Activated CD8-positive, alpha-beta memory T cell treated with anti-CD3 and anti-CD28 coated beads for 1 hour (primary cell): ENCODE measurements around the gene TIMP4.

ENCODE experiments used
- DNase-seq, 2 donors: peaks; one replicate each; pipeline ENCODE4 v3.0.0-alpha.2; 2020; ENCODE audit warnings: low read depth in 1 of 2; ENCODE audit errors: extremely low read depth in 1 of 2

Gene TIMP4

GRCh38 chr3:12158387-12159226 is at the start of gene TIMP4:
TIMP4 (minus strand) TSS chr3:12158912; CDS start chr3:12158840, 72 bp downstream.
- no peak for DNase-seq

- DNase-seq: no peak
Measured at GRCh38 chr3:12205171-12205570, 46.5 kb upstream of the TIMP4 start.

DNA sequence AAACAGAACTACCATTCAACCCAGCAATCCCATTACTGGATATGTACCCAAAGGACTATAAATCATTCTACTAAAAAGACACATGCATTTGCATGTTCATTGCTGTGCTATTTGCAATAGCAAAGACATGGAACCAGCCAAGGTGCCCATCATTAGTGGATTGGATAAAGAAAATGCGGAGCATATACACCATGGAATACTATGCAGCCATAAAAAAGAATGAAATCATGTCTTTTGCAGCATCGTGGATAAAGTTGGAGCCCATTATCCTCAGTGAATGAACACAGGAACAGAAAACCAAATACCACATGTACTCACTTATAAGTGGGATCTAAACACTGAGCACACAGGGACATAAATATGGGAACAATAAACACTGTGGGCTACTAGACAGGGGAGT is 43.1 kb upstream of the TIMP4 start:
- DNase-seq: no peak

GRCh38 chr3:12198301-12198700 is 39.6 kb upstream of the TIMP4 start:
- no peak for DNase-seq

DNA sequence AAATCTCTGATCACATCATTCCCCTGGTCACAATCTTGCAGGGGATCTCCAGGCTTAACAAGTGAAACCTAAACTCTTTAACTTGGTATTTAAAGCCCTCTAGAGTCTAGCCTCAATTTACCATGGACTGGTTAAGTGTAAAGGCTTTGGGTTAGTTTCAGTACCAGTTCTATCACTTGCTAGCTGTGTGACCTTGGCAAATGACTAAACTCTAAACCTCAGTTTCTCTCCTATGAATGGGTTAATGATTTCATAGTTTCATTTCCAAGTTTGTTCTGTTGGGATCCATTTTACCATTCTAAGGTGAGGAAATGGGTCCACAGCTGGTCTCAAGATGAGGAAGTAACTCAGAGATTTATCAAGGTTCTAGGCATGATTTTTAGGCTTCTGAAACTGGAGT is 38.8 kb upstream of the TIMP4 start:
- no peak for DNase-seq

GRCh38 chr3:12196684-12197083 is 38.0 kb upstream of the TIMP4 start:
- no peak for DNase-seq

DNA sequence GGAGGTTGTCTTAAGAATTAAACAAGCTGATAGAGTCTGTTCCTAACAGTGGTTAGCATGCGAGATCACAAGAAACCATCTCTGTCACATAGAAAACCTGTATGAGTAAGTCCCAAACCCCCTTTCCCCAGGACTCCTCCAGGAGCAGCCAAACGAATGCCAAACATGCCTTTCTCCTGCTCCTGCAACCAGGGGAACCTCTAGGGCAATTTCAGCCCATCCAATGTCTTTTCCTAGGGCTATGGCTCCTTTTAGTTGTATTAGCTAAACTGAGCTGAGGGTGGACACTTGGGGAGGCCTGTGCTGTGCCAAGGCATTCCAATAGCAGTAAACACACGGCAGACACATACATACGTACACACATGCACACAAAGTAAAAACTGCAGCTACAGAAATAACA is 36.5 kb upstream of the TIMP4 start:
- no peak for DNase-seq

DNA sequence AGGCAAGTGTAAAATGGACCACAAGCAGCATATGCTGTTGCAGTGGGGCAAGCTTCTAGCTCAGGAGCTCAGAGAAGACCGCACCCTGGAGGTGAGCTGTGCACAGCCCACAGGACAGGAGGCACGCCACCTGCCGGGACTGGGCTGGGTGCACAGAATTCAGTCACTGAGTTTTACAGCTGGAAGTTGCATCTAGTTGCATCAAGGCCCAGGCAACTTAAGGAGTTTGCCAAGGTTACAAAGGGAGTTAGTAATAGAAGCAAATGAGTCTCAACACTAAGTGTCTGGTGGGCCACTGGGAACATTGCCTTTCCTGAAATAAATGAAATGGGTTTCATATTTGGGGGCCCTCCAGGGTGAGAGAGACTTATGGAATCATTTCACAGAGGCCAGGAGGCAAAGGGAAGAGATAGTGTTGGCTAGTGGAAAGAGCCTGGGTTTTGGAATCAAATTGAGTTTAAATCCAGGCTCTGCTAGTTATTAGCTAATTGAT is 36.0 kb upstream of the TIMP4 start:
- DNase-seq: no peak

DNA sequence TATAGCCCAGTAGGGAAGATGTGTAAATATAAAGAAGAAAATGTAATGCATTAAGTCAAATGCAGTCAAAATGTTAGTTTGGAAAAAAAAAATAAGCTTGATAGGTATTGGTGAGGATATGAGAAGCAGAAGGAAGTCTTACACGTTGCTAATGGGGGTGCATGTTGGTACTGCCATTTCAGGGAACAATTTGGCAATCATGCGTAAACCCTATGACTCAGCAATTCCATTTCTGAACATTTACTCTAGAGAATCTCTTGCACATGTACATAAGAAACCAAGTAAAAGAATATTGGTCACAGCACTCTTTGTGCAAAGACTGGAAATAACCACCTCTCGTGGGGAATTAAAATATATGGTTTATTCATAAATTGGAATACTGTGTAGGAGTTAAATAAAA is 35.5 kb upstream of the TIMP4 start:
- no peak for DNase-seq

GRCh38 chr3:12193485-12194165 is 34.9 kb upstream of the TIMP4 start:
- no peak for DNase-seq

- DNase-seq: no peak
Measured at GRCh38 chr3:12192655-12193484, 34.2 kb upstream of the TIMP4 start.

- DNase-seq: no peak
Measured at GRCh38 chr3:12192173-12192572, 33.5 kb upstream of the TIMP4 start.

DNA sequence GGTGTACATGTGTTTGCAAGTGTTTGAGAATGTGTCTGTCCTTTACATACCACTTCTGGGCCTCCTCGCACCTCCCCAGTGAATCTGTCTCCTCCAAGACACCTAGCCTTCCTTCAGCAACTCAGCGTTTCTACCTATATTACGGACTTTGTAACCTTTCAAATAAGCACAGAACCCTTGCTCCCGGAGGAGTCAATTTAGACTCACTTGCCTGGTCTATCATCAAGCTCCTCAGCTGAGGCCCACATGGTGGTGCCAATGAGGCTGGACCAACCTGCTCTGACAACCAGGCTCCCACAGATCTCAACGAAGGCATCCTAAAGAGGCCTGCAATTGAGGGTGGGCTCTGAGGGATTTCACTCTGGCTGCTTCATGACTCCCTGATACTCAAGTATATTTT is 32.8 kb upstream of the TIMP4 start:
- no peak for DNase-seq

DNA sequence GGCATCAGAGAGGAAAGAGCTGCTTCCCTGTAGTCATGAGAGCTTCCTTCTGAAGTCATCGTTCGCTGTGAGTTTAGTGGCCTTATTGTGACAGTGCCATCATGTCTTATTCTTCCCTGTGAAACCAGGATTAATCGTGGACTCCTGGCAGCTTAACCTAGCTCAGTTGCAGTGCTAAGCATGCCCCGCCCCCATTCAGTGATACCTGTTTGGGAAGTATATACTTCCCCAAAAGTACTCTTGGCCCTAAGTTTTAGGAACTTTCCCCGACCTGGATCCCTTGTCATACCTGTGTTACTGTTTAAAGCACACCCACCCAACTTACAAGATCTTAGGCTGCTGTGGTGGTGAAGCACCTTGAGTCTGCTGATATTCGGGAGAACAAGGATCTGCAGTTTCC is 32.1 kb upstream of the TIMP4 start:
- DNase-seq: no peak

DNA sequence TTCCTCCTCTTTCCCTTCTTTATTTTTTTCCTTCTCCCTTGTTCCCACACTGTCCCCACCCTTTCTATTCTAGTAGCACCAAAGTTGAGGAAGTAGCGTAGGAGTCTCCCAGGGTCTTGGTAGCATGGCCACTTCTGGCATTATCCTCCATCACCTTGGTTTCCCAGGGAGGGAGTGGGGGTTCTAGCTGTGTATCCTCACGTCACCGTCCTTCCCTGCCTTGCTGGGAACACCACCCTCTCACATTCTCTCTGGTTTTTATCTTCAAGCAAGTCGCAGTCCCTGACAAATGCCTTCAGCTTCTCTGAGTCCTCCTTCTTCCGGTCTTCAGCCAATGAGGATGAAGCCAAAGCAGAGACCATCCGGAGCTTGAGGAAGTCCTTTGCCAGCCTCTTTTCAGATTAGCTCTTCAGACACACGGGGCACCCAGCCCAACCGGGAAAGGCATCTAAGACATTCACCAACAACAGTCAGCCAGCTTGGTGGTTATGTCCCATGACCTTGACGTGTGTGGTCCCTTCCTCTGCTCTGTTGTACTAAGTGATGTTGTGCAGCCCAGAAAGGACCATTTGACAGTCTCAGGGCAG is 31.6 kb upstream of the TIMP4 start:
- DNase-seq: no peak

DNA sequence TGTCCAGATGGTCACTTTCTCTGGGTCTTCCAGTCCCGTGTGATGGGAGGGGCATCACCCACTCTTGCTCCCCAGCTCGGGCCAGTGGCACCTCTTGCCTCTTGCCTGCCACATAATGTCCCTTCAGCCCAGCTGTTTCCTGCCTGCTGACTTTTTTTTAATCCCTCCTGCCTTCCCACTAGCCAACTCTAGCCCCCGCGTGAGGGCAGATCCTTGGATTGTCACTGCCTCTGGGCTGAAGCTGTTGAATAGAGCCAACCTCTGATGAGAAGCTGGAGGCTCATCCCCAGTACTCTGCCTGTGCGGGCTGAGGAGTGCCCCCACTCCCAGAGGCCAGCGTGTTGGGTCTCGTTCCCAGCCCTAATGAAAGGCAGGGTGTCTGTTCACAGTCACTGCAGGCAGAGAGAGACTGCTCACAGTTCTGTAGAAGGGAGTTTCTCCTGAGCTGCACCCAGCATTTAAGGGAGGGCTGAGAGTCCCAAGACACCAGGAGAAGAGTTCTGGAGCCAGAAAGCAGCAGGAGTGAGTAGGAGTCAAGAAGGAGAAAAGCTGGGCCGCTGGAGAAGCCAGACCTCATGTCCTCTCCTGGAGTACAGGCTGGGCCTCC is 30.1 kb upstream of the TIMP4 start:
- DNase-seq: no peak

- no peak for DNase-seq
Measured at GRCh38 chr3:12188328-12188648, 29.6 kb upstream of the TIMP4 start.

DNA sequence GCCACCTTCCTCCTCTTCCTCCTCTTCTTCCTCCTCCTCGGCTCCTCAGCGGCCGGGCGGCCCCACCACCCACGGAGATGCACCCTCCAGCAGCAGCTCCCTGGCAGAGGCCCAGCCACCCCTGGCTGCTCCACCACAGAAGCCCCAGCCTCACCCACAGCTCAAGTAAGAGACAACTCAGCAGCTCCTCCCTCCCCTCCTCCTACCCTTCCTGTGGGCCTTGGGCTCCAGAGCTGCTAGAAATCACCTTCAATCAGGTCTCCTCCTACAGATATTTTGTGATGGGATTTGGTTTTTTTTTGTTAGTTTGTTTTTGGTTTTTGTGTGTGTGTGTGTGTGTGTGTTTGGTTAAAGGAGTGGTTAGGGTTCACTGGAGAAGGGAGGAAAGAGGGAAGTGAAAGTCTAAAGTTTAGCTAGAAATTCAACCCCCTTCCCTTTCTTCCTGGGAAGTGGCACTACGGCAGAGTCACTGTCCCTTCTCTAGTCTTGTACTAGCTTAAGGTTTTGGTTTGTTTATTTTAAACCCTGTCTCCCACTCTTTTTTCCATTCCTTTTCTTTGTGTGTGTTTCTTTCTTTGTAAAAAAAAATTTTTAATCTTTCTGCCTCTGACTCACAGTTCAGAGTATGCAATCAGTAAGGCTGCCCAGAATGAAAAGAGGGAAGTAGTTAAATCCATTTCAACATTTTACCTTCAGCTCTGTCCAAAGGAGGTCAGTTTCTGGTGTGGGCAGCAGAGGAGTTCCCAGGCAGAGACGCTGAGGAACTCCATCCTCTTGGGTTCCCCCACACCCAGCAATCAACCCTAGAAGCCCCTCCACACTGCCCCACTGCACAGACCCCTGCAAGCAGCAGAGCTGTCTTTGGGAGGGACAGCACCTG is 29.0 kb upstream of the TIMP4 start:
- no peak for DNase-seq

DNA sequence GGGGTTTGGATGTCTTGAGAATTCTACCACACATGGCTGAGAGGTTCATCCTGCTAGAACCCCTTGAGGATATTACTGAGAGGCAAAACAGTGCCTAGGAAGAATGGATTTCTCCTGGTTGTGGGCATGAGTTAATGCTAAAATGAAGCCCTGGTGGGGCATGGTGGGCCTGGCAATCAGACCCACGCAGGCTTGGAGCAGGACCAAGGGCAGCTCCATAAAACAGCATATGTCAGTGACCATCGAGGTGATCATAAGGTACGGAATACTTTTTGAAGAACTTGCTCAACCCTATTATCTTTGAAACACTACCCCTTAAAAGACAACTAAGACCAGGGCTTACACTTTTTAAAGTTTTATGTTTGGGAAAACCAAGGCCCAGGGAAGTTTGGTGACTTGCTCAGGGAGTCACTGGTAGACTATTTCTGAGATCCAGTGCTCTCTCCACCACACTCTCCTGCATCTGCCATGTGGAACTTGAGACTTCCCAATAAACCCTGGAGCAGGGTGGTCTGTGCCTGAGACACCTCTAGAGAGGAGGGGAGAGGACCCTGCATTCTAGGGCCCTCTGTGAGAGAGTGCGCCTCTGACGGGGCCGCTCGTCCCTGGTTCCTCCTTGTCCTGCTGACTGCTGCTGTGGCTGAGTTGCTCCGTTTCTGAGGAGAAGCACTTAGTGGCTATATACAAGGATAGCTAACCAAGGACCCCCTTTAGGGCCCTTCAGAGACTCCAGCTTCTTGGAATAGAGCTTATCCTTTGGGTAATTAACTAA is 28.0 kb upstream of the TIMP4 start:
- DNase-seq: no peak
